ENCODE data around the gene JADE3. TPM values are rescaled to one million over a fixed set of nuclear protein-coding genes. Genes with fewer than 3 reads are reported as not detected.

Gene JADE3
- total RNA-seq, 1 donor from 2014 or later: 3.0 TPM

GRCh38 chrX:46984705-46985104 is 72.5 kb downstream of the JADE3 start:
- intact Hi-C loops (cut with micrococcal nuclease): no loop called here

GRCh38 chrX:46989548-46989947 is 77.3 kb downstream of the JADE3 start:
- intact Hi-C loops (cut with micrococcal nuclease): no loop called here
- Mint-ChIP-seq H3K36me3 (ENCODE audit: low read depth) (no peaks in the 10 kb centered on the region), H3K4me1 (ENCODE audit: low read depth) (peaks cover 1% of the 10 kb centered on the region), H3K9me3 (no peaks in the 10 kb centered on the region), H3K4me3 (ENCODE audit: low read depth) (no peak overlapping the region), H3K27me3 (ENCODE audit: low read depth) (no peaks in the 10 kb centered on the region), H3K27ac (no peak overlapping the region)
- DNase-seq (ENCODE audit: low spot score): no peak

More at GRCh38 chrX:46984705-46985104, 72.5 kb downstream of the JADE3 start:
- no peak for DNase-seq (ENCODE audit: low spot score)
- Mint-ChIP-seq H3K9me3 (no peaks in the 10 kb centered on the region), H3K27ac (no peak overlapping the region), H3K27me3 (ENCODE audit: low read depth) (peaks cover 8% of the 10 kb centered on the region), H3K36me3 (ENCODE audit: low read depth) (no peaks in the 10 kb centered on the region), H3K4me1 (ENCODE audit: low read depth) (no peaks in the 10 kb centered on the region), H3K4me3 (ENCODE audit: low read depth) (no peak overlapping the region)

GRCh38 chrX:46991664-46992063 is 79.4 kb downstream of the JADE3 start:
- Mint-ChIP-seq H3K27ac (no peak overlapping the region), H3K9me3 (no peaks in the 10 kb centered on the region), H3K4me1 (ENCODE audit: low read depth) (peaks cover 1% of the 10 kb centered on the region), H3K4me3 (ENCODE audit: low read depth) (no peak overlapping the region), H3K36me3 (ENCODE audit: low read depth) (no peaks in the 10 kb centered on the region), H3K27me3 (ENCODE audit: low read depth) (no peaks in the 10 kb centered on the region)
- DNase-seq (ENCODE audit: low spot score): no peak
- intact Hi-C loops (cut with micrococcal nuclease): no loop called here

GRCh38 chrX:46992070-46992469 is 79.8 kb downstream of the JADE3 start:
- no peak overlapping the region for H3K4me3 Mint-ChIP-seq (ENCODE audit: low read depth)
- H3K9me3 Mint-ChIP-seq: no peaks in the 10 kb centered on the region
- intact Hi-C loops (cut with micrococcal nuclease): no loop called here
- peaks cover 1% of the 10 kb centered on the region for H3K4me1 Mint-ChIP-seq (ENCODE audit: low read depth)
- no peak overlapping the region for H3K27ac Mint-ChIP-seq
- no peaks in the 10 kb centered on the region for H3K36me3 Mint-ChIP-seq (ENCODE audit: low read depth)
- no peaks in the 10 kb centered on the region for H3K27me3 Mint-ChIP-seq (ENCODE audit: low read depth)
- DNase-seq (ENCODE audit: low spot score): no peak

DNA sequence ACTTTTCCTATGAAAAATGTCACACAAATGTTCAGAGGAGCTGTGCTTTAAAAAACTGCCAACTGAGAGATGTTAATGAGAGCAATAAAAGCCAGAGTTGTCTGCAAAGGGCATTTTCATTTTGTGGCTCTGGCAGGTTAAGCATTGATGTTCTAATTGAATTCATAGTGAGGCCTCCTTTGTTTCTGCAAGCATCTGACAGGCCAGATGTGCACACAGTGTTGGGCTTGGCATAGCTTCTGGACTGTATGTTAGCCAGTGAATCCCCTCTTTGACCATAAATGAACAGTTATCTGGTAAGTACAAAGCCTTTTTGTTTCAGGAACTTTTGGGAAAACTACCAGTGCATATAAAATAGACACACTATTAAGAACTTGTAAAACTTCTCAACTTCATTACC is 81.9 kb downstream of the JADE3 start:
- no peak for DNase-seq (ENCODE audit: low spot score)
- peaks cover 1% of the 10 kb centered on the region for H3K4me1 Mint-ChIP-seq (ENCODE audit: low read depth)
- H3K36me3 Mint-ChIP-seq (ENCODE audit: low read depth): no peaks in the 10 kb centered on the region
- intact Hi-C loops (cut with micrococcal nuclease): no loop called here
- no peaks in the 10 kb centered on the region for H3K27me3 Mint-ChIP-seq (ENCODE audit: low read depth)
- H3K4me3 Mint-ChIP-seq (ENCODE audit: low read depth): no peak overlapping the region
- H3K27ac Mint-ChIP-seq: no peak overlapping the region
- no peaks in the 10 kb centered on the region for H3K9me3 Mint-ChIP-seq

DNA sequence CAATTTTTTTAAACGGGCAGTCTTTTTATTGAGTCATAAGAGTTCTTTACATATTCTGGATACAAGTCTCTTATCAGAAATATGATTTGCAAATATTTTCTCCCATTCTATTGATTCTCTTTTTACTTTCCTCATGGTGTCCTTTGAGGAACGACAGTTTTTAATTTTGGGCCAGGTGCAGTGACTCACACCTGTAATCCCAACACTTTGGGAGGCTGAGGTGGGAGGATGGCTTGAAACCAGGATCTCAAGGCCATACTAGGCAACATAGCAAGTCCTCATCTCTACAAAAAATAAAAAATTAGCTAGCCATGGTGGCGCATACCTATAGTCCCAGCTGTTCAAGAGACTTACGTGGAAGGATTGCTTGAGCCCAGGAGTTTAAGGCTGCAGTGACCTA is 99.9 kb downstream of the JADE3 start:
- Mint-ChIP-seq H3K4me3 (ENCODE audit: low read depth) (no peak overlapping the region), H3K4me1 (ENCODE audit: low read depth) (no peaks in the 10 kb centered on the region), H3K36me3 (ENCODE audit: low read depth) (no peaks in the 10 kb centered on the region), H3K27ac (no peak overlapping the region), H3K27me3 (ENCODE audit: low read depth) (no peaks in the 10 kb centered on the region), H3K9me3 (no peaks in the 10 kb centered on the region)
- intact Hi-C loops (cut with micrococcal nuclease): no loop called here
- no peak for DNase-seq (ENCODE audit: low spot score)

DNA sequence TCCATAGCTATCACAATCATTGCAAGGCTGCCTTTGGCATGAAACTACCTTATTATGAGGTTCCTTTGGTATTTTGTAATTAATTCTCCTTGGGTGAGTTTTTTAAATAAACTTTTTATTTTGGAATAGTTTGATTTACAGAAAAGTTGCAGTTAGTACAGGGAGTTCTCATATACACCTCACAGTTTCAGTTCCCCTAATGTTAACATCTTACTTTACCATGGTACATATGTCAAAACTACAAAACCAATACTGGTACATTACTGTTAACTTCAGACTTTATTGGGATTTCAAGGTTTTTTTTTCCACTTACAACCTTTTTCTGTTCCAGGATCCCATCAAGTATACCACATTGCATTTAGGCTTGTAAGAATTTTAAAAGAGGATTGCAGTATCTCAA is 114.0 kb downstream of the JADE3 start:
- DNase-seq (ENCODE audit: low spot score): no peak
- intact Hi-C loops (cut with micrococcal nuclease): no loop called here

DNA sequence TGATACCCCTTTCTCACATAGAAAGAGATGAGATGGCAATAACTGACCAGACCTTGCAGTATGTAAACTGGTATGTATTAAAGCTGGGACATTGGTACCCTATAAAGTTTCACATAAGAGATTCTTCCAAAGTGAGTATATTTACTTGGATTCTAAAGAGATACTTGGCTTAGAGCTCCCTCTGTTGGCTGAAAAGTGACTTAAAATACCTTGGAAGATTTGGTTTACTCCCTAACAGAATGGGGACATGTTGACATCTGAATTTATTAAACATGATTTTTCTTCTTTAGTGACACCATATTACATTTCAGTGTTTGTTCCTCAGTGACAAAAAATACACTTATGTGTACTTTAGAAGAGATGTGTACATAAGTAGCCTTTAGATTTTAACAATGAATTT is 118.1 kb downstream of the JADE3 start:
- no peak for DNase-seq (ENCODE audit: low spot score)
- no peak overlapping the region for H3K27ac Mint-ChIP-seq
- H3K4me3 Mint-ChIP-seq (ENCODE audit: low read depth): no peak overlapping the region
- no peaks in the 10 kb centered on the region for H3K4me1 Mint-ChIP-seq (ENCODE audit: low read depth)
- H3K27me3 Mint-ChIP-seq (ENCODE audit: low read depth): no peaks in the 10 kb centered on the region
- H3K9me3 Mint-ChIP-seq: no peaks in the 10 kb centered on the region
- intact Hi-C loops (cut with micrococcal nuclease): loop anchor here (2.0 to 5.0 kb wide), 2 partner anchors 128 to 234 kb away; no protein-coding TSS in a partner anchor
- no peaks in the 10 kb centered on the region for H3K36me3 Mint-ChIP-seq (ENCODE audit: low read depth)

More for the DNA sequence above, 114.0 kb downstream of the JADE3 start:
- Mint-ChIP-seq H3K36me3 (ENCODE audit: low read depth) (no peaks in the 10 kb centered on the region), H3K4me1 (ENCODE audit: low read depth) (no peaks in the 10 kb centered on the region), H3K27ac (no peak overlapping the region), H3K4me3 (ENCODE audit: low read depth) (no peak overlapping the region), H3K9me3 (no peaks in the 10 kb centered on the region), H3K27me3 (ENCODE audit: low read depth) (no peaks in the 10 kb centered on the region)

GRCh38 chrX:47047989-47048388 is 135.8 kb downstream of the JADE3 start:
- no peaks in the 10 kb centered on the region for H3K36me3 Mint-ChIP-seq (ENCODE audit: low read depth)
- no peaks in the 10 kb centered on the region for H3K4me1 Mint-ChIP-seq (ENCODE audit: low read depth)
- H3K4me3 Mint-ChIP-seq (ENCODE audit: low read depth): no peak overlapping the region
- intact Hi-C loops (cut with micrococcal nuclease): no loop called here
- peaks cover 7% of the 10 kb centered on the region for H3K9me3 Mint-ChIP-seq
- no peak for DNase-seq (ENCODE audit: low spot score)
- peaks cover 6% of the 10 kb centered on the region for H3K27me3 Mint-ChIP-seq (ENCODE audit: low read depth)
- H3K27ac Mint-ChIP-seq: no peak overlapping the region

- no peaks in the 10 kb centered on the region for H3K36me3 Mint-ChIP-seq (ENCODE audit: low read depth)
- DNase-seq (ENCODE audit: low spot score): no peak
- H3K9me3 Mint-ChIP-seq: no peaks in the 10 kb centered on the region
- no peaks in the 10 kb centered on the region for H3K27me3 Mint-ChIP-seq (ENCODE audit: low read depth)
- H3K27ac Mint-ChIP-seq: no peak overlapping the region
- H3K4me1 Mint-ChIP-seq (ENCODE audit: low read depth): no peaks in the 10 kb centered on the region
- H3K4me3 Mint-ChIP-seq (ENCODE audit: low read depth): no peak overlapping the region
- intact Hi-C loops (cut with micrococcal nuclease): no loop called here
Observed at GRCh38 chrX:47059142-47059874, 147.1 kb downstream of the JADE3 start.

- H3K36me3 Mint-ChIP-seq (ENCODE audit: low read depth): no peaks in the 10 kb centered on the region
- intact Hi-C loops (cut with micrococcal nuclease): no loop called here
- H3K4me1 Mint-ChIP-seq (ENCODE audit: low read depth): no peaks in the 10 kb centered on the region
- H3K4me3 Mint-ChIP-seq (ENCODE audit: low read depth): no peak overlapping the region
- no peaks in the 10 kb centered on the region for H3K27me3 Mint-ChIP-seq (ENCODE audit: low read depth)
- no peak overlapping the region for H3K27ac Mint-ChIP-seq
- no peak for DNase-seq (ENCODE audit: low spot score)
- H3K9me3 Mint-ChIP-seq: no peaks in the 10 kb centered on the region
Observed at GRCh38 chrX:47060708-47061107, 148.5 kb downstream of the JADE3 start.

DNA sequence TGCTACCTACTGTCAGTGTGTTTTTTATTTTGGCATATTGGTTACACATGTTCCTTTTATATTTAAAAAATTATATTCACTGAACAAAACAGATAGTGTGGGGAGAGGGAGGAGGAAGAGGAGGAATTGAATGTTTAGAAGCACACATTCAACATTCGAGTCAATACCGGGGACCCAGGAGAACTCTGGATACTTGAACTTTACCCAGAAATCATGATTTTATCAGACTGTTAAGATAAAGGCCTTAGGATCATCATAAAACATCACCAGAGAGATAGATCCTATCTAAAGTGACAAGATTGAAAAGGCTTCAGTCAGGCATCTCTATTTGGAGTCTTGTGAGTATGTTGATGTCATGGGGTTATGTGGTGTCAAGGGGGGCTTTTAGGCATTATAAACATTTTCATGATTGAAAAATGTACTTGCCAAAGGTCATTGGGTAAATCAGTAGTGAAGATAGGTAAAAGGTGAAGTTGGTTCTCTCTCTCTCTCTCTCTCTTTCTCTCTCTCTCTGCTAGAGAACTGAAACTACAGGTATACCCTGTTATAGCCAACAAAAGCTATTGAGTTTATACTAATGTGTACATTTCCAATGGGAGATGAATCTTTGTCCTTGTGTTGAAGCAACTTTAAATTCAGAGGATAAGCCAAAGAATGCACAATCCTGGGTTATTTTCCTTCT is 149.2 kb downstream of the JADE3 start:
- Mint-ChIP-seq H3K27me3 (ENCODE audit: low read depth) (no peaks in the 10 kb centered on the region), H3K9me3 (no peaks in the 10 kb centered on the region), H3K36me3 (ENCODE audit: low read depth) (no peaks in the 10 kb centered on the region), H3K27ac (no peak overlapping the region), H3K4me1 (ENCODE audit: low read depth) (no peaks in the 10 kb centered on the region), H3K4me3 (ENCODE audit: low read depth) (no peak overlapping the region)
- DNase-seq (ENCODE audit: low spot score): no peak
- intact Hi-C loops (cut with micrococcal nuclease): no loop called here

GRCh38 chrX:47063179-47063578 is 151.0 kb downstream of the JADE3 start:
- H3K36me3 Mint-ChIP-seq (ENCODE audit: low read depth): no peaks in the 10 kb centered on the region
- no peaks in the 10 kb centered on the region for H3K27me3 Mint-ChIP-seq (ENCODE audit: low read depth)
- intact Hi-C loops (cut with micrococcal nuclease): no loop called here
- no peak overlapping the region for H3K4me3 Mint-ChIP-seq (ENCODE audit: low read depth)
- no peak for DNase-seq (ENCODE audit: low spot score)
- H3K4me1 Mint-ChIP-seq (ENCODE audit: low read depth): no peaks in the 10 kb centered on the region
- H3K27ac Mint-ChIP-seq: no peak overlapping the region
- no peaks in the 10 kb centered on the region for H3K9me3 Mint-ChIP-seq
